ENCODE results near the gene ASB14. TPM values are rescaled to one million over a fixed set of nuclear protein-coding genes. Genes with fewer than 3 reads are reported as not detected.

The ASB14 gene
- total RNA-seq, 1 donor from 2014 or later, result not detected

DNA sequence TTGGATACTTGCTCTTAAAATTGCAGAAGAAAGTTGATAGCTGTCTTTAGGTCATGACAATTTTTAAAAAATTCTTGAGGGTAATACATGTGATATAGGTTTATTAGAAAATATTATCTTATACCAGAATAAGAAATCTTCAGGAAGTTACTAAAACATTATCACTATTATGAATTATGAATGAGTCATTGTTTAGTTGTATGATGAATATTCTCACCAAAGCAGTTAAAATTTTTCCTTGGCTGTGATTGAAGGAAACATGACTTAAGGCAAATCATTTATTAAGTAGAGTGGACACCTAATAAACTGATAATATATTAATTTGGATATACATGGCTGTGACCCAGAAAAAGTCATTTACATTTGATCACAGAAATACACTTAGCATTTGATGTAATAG lies 34.8 kb downstream of the ASB14 start:
- TF ChIP-seq, protein P1, sequence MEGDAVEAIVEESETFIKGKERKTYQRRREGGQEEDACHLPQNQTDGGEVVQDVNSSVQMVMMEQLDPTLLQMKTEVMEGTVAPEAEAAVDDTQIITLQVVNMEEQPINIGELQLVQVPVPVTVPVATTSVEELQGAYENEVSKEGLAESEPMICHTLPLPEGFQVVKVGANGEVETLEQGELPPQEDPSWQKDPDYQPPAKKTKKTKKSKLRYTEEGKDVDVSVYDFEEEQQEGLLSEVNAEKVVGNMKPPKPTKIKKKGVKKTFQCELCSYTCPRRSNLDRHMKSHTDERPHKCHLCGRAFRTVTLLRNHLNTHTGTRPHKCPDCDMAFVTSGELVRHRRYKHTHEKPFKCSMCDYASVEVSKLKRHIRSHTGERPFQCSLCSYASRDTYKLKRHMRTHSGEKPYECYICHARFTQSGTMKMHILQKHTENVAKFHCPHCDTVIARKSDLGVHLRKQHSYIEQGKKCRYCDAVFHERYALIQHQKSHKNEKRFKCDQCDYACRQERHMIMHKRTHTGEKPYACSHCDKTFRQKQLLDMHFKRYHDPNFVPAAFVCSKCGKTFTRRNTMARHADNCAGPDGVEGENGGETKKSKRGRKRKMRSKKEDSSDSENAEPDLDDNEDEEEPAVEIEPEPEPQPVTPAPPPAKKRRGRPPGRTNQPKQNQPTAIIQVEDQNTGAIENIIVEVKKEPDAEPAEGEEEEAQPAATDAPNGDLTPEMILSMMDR (IDR thresholded peaks at IDR 0.05; ENCODE audit: unreplicated experiment), result no peak
- H3K9me3 Mint-ChIP-seq (ENCODE audit: low read depth), result peaks cover 7% of the 10 kb centered on the region
- no peaks in the 10 kb centered on the region for H3K4me1 Mint-ChIP-seq (ENCODE audit: low read depth)
- no peak overlapping the region for H3K4me3 Mint-ChIP-seq (ENCODE audit: low read depth)
- H3K27me3 Mint-ChIP-seq, result no peaks in the 10 kb centered on the region
- H3K27ac Mint-ChIP-seq, result no peak overlapping the region
- DNase-seq (ENCODE audit: low spot score, unreplicated experiment), result no peak
- H3K36me3 Mint-ChIP-seq (ENCODE audit: insufficient read depth), result peaks cover 36% of the 10 kb centered on the region

DNA sequence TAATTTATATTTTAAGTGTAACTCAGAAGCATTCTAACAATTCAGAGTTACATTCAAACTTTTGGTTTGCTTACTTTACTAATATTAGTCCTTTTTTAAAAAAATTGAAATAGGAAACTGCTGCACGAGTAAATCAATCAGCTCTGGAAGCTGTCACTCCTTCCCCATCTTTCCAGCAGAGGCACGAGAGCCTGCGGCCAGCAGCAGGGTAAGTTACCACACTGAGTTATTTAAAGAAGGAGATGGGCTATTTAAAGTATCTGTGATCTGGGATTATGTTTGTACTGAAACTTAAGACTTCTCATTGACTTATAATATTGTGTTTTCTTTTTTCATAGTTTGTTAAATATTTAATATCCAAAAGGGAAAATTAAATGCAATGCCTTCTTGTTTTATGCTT lies 35.6 kb downstream of the ASB14 start:
- H3K4me3 Mint-ChIP-seq (ENCODE audit: low read depth), result no peak overlapping the region
- H3K27ac Mint-ChIP-seq, result no peak overlapping the region
- TF ChIP-seq, protein P1 (IDR thresholded peaks at IDR 0.05; ENCODE audit: unreplicated experiment), result no peak
- no peaks in the 10 kb centered on the region for H3K27me3 Mint-ChIP-seq
- H3K4me1 Mint-ChIP-seq (ENCODE audit: low read depth), result no peaks in the 10 kb centered on the region
- H3K36me3 Mint-ChIP-seq (ENCODE audit: insufficient read depth), result peaks cover 33% of the 10 kb centered on the region
- no peak for DNase-seq (ENCODE audit: low spot score, unreplicated experiment)
- peaks cover 1% of the 10 kb centered on the region for H3K9me3 Mint-ChIP-seq (ENCODE audit: low read depth)

DNA sequence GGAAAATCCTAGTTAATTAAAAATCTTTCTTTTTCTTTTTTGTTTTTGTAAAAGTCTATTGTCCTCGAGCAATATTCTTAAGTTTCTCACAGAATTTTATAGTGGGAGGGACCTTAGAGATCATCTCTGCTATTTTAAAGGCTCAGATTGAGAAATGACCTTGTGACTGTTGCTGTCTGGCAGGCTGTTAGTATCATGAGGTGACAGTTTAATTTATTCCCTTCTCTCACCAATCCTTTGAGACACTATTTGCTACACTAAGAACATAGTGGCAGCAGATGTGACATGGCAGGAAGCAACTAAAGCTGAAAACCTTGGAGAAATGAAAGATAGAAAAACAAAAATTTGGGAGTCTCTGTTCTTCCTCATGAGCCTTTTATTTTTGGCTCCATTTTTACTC lies 40.1 kb downstream of the ASB14 start:
- no peaks in the 10 kb centered on the region for H3K9me3 Mint-ChIP-seq (ENCODE audit: low read depth)
- TF ChIP-seq, protein P1 (IDR thresholded peaks at IDR 0.05; ENCODE audit: unreplicated experiment), result no peak
- H3K4me3 Mint-ChIP-seq (ENCODE audit: low read depth), result no peak overlapping the region
- no peaks in the 10 kb centered on the region for H3K27me3 Mint-ChIP-seq
- DNase-seq (ENCODE audit: low spot score, unreplicated experiment), result no peak
- H3K4me1 Mint-ChIP-seq (ENCODE audit: low read depth), result no peaks in the 10 kb centered on the region
- no peak overlapping the region for H3K27ac Mint-ChIP-seq
- peaks cover 22% of the 10 kb centered on the region for H3K36me3 Mint-ChIP-seq (ENCODE audit: insufficient read depth)

DNA sequence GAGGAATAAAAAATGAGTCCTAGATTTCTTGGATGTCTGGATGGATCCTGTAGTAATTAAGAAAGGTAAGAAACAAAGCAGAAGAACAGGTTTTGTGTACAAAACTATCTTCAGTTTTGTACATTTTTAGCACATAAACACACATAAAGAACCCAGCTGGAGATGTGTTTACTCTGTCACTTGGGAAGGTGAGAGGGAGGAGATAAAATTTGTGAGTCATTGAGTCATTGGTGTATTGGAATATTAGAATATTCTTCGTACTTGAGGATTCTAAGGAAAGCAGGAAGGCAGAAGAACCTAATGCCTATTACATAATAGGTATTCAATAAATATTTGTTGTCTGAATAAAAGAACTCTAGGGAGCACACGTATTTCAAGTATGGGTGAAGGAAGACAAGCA lies 47.5 kb downstream of the ASB14 start:
- Mint-ChIP-seq H3K36me3 (ENCODE audit: insufficient read depth) (peaks cover 15% of the 10 kb centered on the region), H3K27ac (no peak overlapping the region), H3K27me3 (no peaks in the 10 kb centered on the region), H3K4me3 (ENCODE audit: low read depth) (no peak overlapping the region), H3K4me1 (ENCODE audit: low read depth) (peaks cover 8% of the 10 kb centered on the region), H3K9me3 (ENCODE audit: low read depth) (no peaks in the 10 kb centered on the region)
- DNase-seq (ENCODE audit: low spot score, unreplicated experiment), result no peak
- TF ChIP-seq, protein P1 (IDR thresholded peaks at IDR 0.05; ENCODE audit: unreplicated experiment), result no peak

DNA sequence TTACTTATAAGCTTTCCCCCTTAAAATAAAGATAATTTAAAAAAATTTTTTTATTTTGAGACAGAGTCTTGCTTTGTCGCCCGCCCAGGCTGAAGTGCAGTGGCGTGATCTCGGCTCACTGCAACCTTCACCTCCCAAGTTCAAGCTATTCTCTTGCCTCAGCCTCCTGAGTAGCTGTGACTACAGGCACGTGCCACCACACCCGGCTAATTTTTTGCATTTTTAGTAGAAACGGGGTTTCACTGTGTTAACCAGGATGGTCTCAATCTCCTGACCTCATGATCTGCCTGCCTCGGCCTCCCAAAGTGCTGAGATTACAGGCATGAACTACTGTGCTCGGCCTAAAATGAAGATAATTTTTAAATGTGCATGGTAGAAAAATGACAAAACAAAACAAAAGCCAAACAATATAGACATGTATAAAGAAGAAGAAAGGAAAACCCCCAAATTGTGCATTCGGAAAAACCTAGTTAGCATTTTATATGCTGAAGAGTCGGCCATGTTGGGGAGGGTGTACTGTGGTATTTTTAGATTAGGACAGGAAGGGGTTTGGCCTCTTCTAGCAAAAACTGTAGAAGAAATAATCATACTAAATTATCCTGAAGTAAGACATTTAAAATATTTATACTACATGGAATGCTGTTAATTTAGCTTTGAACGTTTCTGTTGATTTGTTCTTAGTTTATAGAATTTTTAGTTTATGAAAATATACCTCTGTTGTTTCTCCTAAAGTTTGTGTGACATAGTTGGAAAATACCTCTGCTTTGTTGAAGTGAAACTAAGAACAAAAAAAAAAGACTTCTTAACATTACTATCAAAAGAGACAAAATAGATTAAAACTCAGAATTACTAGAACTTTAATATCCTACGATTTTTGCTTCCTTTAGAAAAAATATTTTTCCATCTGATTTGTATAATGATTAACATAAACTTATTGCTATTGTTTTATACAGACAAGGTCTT lies 57.6 kb downstream of the ASB14 start:
- no peak for DNase-seq (ENCODE audit: low spot score, unreplicated experiment)
- no peak overlapping the region for H3K27ac Mint-ChIP-seq
- no peak overlapping the region for H3K4me3 Mint-ChIP-seq (ENCODE audit: low read depth)
- peaks cover 11% of the 10 kb centered on the region for H3K36me3 Mint-ChIP-seq (ENCODE audit: insufficient read depth)
- H3K27me3 Mint-ChIP-seq, result no peaks in the 10 kb centered on the region
- no peaks in the 10 kb centered on the region for H3K9me3 Mint-ChIP-seq (ENCODE audit: low read depth)
- TF ChIP-seq, protein P1 (IDR thresholded peaks at IDR 0.05; ENCODE audit: unreplicated experiment), result no peak
- no peaks in the 10 kb centered on the region for H3K4me1 Mint-ChIP-seq (ENCODE audit: low read depth)

All from progenitor cell of endocrine pancreas (in vitro differentiated cells).